ENCODE results near the gene NR5A1.

- TF ChIP-seq RAD21 (IDR thresholded peaks at IDR 0.05; ENCODE audit: insufficient read depth, low read depth, low read length) = no peak
- TF ChIP-seq, protein P1, sequence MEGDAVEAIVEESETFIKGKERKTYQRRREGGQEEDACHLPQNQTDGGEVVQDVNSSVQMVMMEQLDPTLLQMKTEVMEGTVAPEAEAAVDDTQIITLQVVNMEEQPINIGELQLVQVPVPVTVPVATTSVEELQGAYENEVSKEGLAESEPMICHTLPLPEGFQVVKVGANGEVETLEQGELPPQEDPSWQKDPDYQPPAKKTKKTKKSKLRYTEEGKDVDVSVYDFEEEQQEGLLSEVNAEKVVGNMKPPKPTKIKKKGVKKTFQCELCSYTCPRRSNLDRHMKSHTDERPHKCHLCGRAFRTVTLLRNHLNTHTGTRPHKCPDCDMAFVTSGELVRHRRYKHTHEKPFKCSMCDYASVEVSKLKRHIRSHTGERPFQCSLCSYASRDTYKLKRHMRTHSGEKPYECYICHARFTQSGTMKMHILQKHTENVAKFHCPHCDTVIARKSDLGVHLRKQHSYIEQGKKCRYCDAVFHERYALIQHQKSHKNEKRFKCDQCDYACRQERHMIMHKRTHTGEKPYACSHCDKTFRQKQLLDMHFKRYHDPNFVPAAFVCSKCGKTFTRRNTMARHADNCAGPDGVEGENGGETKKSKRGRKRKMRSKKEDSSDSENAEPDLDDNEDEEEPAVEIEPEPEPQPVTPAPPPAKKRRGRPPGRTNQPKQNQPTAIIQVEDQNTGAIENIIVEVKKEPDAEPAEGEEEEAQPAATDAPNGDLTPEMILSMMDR (IDR thresholded peaks at IDR 0.05 in 2 of 3, conservative IDR thresholded peaks at IDR 0.05 in 1 of 3; ENCODE audit: control insufficient read depth in 2 of 3, extremely low read depth in 1 of 3, insufficient read depth in 1 of 3, low read depth in 3 of 3, low read length in 3 of 3) = no peak
- TF ChIP-seq CREB1 (IDR thresholded peaks at IDR 0.05; ENCODE audit: low read depth) = no peak
- TF ChIP-seq ZNF274 (IDR thresholded peaks at IDR 0.05; ENCODE audit: insufficient read depth, insufficient read length) = no peak
- no peak for TF ChIP-seq MTA3 (IDR thresholded peaks at IDR 0.05; ENCODE audit: borderline replicate concordance, low read length)
- no peak for TF ChIP-seq MYC (IDR thresholded peaks at IDR 0.05; ENCODE audit: insufficient read depth, insufficient read length, insufficient replicate concordance, low read length, severe bottlenecking)
- TF ChIP-seq KDM1A (IDR thresholded peaks at IDR 0.05; ENCODE audit: borderline replicate concordance) = no peak
- no peak for TF ChIP-seq PAX5 (IDR thresholded peaks at IDR 0.05; ENCODE audit: borderline replicate concordance, low read depth, low read length)
- no peak for TF ChIP-seq SUZ12 (IDR thresholded peaks at IDR 0.05; ENCODE audit: unreplicated experiment)
- TF ChIP-seq BRCA1 (IDR thresholded peaks at IDR 0.05; ENCODE audit: low read depth, low read length) = no peak
Observed at GRCh38 chr9:124462739-124463138, 44.5 kb downstream of the NR5A1 start.
